GM12892 (cell line): ENCODE results near the gene MAP1S.

Source experiments
- POLR2A ChIP-seq: IDR thresholded peaks from 2 replicates; pipeline ENCODE4 v1.6.1; 2011; ENCODE audit warnings: low read depth, low read length, control low read depth
- POLR2AphosphoS5 ChIP-seq: IDR thresholded peaks from 2 replicates; pipeline ENCODE4 v1.6.1; 2011; ENCODE audit warnings: low read depth, low read length, control low read depth
- TAF1 ChIP-seq: IDR thresholded peaks from 2 replicates; pipeline ENCODE4 v1.6.1; 2011; ENCODE audit warnings: low read depth, mild to moderate bottlenecking, control low read depth, low read length, borderline replicate concordance

- no peak for TF ChIP-seq POLR2AphosphoS5
- no peak for TF ChIP-seq TAF1
- no peak for TF ChIP-seq POLR2A
Measured at GRCh38 chr19:17673937-17674799, 45.1 kb upstream of the MAP1S start.
